GM12892 (cell line): ENCODE results near the gene RNF135.
"Not testable (repeated sequence)": the region's sequence is repeated elsewhere in the genome, so short reads cannot be mapped to it uniquely, and the experiment has no call there.

Experiments
- DNase-seq: peaks from one replicate; pipeline ENCODE4 v3.0.0; 2011; ENCODE audit not compliant: insufficient read length
- FAIRE-seq: peaks from 2 replicates; lab custom pipeline; 2011; peaks lifted over from hg19 to GRCh38; lab: Jason Lieb, UNC
- POLR2A ChIP-seq: IDR thresholded peaks from 2 replicates; pipeline ENCODE4 v1.6.1; 2011; ENCODE audit warnings: low read depth, low read length, control low read depth
- POLR2AphosphoS5 ChIP-seq: IDR thresholded peaks from 2 replicates; pipeline ENCODE4 v1.6.1; 2011; ENCODE audit warnings: low read depth, low read length, control low read depth
- TAF1 ChIP-seq: IDR thresholded peaks from 2 replicates; pipeline ENCODE4 v1.6.1; 2011; ENCODE audit warnings: low read depth, mild to moderate bottlenecking, control low read depth, low read length, borderline replicate concordance

The RNF135 gene

GRCh38 chr17:31015639-31016038 is 44.8 kb downstream of the RNF135 start:
- FAIRE-seq (no peak), DNase-seq (no peak)
- TF ChIP-seq POLR2AphosphoS5 (no peak), TAF1 (no peak), POLR2A (no peak)

DNA sequence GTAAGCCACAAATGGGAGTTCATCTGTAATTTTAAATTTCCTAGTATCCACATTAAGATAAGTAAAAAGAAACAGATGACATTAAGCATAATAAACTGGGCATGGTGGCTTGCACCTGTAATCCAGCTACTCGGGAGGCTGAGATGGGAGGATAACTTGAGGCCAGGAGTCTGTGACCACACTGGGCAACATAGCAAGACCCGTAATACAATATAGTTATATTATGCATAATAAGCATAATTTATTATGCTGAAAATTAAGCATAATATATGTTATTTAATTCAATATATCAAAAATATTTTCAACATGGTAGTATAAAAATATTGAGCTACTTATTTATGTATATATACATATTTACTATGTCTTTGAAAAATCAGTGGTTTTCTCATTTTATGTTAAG is 48.2 kb downstream of the RNF135 start:
- FAIRE-seq: no peak
- TF ChIP-seq POLR2AphosphoS5: no peak
- TF ChIP-seq POLR2A: no peak
- no peak for TF ChIP-seq TAF1
- no peak for DNase-seq

- not testable (repeated sequence) for FAIRE-seq, DNase-seq
Measured at GRCh38 chr17:31023171-31023570, 52.3 kb downstream of the RNF135 start.

- no peak for TF ChIP-seq POLR2AphosphoS5
- TF ChIP-seq TAF1: no peak
- no peak for TF ChIP-seq POLR2A
- FAIRE-seq (no peak), DNase-seq (no peak)
Measured at GRCh38 chr17:31031841-31032240, 61.0 kb downstream of the RNF135 start.

DNA sequence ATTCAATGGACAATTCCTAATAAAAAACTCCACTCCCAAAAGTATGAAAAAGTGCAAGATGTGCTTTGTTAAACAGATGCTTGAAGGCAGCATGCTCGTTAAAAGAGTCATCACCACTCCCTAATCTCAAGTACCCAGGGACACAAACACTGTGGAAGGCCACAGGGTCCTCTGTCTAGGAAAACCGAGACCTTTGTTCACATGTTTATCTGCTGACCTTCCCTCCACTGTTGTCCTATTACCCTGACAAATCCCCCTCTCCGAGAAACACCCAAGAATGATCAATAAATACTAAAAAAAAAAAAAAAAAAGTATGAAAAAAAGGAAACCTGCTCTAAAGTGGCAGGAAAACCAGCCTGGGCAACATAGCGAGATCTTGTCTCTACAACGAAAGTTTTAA is 64.8 kb downstream of the RNF135 start:
- not testable (repeated sequence) for FAIRE-seq

GRCh38 chr17:31040837-31041236 is 70.0 kb downstream of the RNF135 start:
- not testable (repeated sequence) for DNase-seq, FAIRE-seq

More for the DNA sequence above, 64.8 kb downstream of the RNF135 start:
- DNase-seq: not testable (repeated sequence)

DNA sequence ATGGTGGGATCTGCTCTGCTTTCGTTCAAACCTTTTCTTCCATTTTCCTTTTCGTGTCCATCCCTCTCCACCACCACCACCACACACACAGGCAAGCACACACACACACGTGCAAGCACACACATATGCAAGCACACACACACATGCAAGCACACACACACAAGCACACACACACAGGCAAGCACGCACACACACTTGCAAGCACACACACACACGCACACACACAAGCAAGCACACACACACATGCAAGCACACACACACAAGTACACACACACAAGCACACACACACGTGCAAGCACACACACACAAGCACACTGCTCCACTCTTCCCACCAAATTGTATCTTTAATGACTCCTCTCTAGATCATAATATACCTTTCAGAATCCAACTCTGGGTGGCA is 71.5 kb downstream of the RNF135 start:
- DNase-seq, FAIRE-seq: not testable (repeated sequence)

DNA sequence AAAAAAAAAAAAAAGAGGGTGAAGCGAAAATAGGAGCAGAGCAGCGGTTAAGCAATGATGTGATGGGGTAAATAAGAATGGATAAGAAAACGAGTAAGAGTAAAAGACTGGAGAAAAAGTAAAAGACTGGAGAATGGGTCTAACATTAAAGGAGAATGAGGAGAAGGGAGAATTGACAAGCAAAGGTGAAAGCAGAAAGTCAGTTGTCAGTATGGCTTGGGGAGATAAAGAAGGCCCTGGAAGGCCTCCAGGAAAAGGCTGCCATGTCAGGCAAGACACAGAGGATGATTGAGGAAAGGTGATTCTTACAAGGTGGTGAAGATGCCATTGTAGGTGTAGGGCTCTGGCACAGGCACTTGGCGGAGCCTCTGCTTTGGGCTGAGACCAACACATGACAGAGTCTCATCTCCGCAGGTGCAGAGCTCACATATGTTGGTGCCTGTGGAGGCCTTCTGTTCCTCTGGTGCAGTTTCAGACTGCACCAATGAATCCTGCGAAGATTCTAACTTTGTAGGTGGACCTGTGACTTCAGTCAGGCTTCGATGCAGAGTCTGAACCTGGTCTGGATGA is 76.1 kb downstream of the RNF135 start:
- FAIRE-seq, DNase-seq: not testable (repeated sequence)

DNA sequence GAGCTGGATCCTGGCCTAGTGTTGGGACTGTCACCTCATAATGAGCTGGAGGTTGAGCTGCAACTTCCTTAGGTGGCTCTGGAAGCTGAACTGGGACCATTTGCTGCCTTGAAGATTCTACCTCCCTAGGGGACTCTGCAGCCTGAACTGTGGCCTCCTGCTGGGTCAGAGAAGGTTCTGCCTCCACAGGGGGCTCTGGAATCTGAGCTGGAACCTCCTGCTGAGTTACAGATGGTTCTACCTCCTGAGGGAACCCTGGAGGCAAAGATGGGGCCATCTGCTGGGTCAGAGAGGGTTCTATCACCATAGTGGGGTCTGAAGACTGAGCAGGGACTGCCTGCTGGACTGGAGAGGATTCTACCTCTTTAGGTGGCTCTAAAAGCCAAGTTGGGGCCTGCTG is 77.3 kb downstream of the RNF135 start:
- TF ChIP-seq TAF1: no peak
- TF ChIP-seq POLR2AphosphoS5: no peak
- TF ChIP-seq POLR2A: no peak
- DNase-seq: no peak
- FAIRE-seq: no peak

DNA sequence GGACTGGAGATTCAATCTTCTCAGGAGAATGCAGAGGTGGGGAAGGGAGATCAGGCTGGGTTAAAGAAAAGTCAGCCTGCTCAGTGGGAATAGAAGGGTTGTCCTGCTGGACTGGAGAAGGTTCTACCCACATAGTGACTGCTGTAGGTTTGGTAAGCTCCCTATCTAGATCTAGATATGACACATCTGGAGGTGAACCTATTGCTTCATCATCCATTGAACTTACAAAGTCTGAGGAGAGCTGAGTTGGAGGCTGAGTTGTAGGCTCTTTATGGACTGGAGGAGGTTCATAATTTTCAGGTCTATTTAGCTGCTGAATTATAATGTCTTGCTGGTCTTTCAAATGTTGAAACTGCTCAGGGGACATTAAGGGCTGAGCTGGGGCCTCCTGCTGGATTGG is 77.9 kb downstream of the RNF135 start:
- DNase-seq (no peak), FAIRE-seq (no peak)
- TF ChIP-seq POLR2AphosphoS5: no peak
